T-cell (primary cell): ENCODE results near the gene GRIN2A. TPM values are rescaled to one million over a fixed set of nuclear protein-coding genes. Genes with fewer than 3 reads are reported as not detected.

Experiments
- ATAC-seq, 4 experiments: fragments of 200-7000 bp in 3 of 4; fragments of 150-1000 bp in 1 of 4; cut with Tn5 transposase; replicated peaks in 1 of 4; 1 replicate in 3 of 4; 2 replicates in 1 of 4; pipeline ENCODE4 v1.10.0; 2021; ENCODE audit warnings: moderate library complexity in 3 of 4, mild to moderate bottlenecking in 2 of 4, moderate number of reproducible peaks in 1 of 4
- CTCF ChIA-PET, 2 donors: fragments of 300-600 bp; sonication (Branson Sonifier 250); formaldehyde crosslinking; loops; one replicate each; lab custom pipeline; 2022; ENCODE audit warnings: antibody characterized with exemption in 2 of 2; lab: Charles Lee
- POLR2A ChIA-PET, 2 donors: fragments of 300-600 bp; sonication (Branson Sonifier 250); formaldehyde crosslinking; loops; one replicate each; lab custom pipeline; 2022; ENCODE audit warnings: antibody characterized with exemption in 2 of 2; lab: Charles Lee
- DNase-seq, 35 experiments: peaks; one replicate each; pipeline versions ENCODE4 v3.0.0 to v3.0.0-alpha.2; 2013 to 2023
- H3K27ac ChIP-seq: one replicate; pipeline ENCODE4 v1.5.1; 2013; ENCODE audit warnings: low read length
- H3K27me3 ChIP-seq, 2 experiments: replicated peaks in 1 of 2; 1 replicate in 1 of 2; 2 replicates in 1 of 2; pipeline versions ENCODE4 v1.6.1 to v1.7.0; 2013; ENCODE audit warnings: low read length in 1 of 2, mixed read lengths in 1 of 2; ENCODE audit not compliant: control insufficient read depth in 2 of 2, insufficient read depth in 2 of 2; ENCODE audit errors: extremely low read depth in 1 of 2
- H3K36me3 ChIP-seq, 2 donors: 1 replicate in 1 of 2; 2 replicates in 1 of 2; pipeline versions ENCODE4 v1.6.1 to v1.7.0; 2013; ENCODE audit warnings: low read length in 1 of 2; ENCODE audit not compliant: control insufficient read depth in 2 of 2, insufficient read depth in 1 of 2; ENCODE audit errors: extremely low read depth in 1 of 2
- H3K4me1 ChIP-seq, 2 experiments: 1 replicate in 1 of 2; 2 replicates in 1 of 2; pipeline versions ENCODE4 v1.6.1 to v1.7.0; 2013; ENCODE audit warnings: low read length in 2 of 2, mixed read lengths in 1 of 2; ENCODE audit not compliant: insufficient read depth in 2 of 2, control insufficient read depth in 1 of 2; ENCODE audit errors: extremely low read depth in 1 of 2
- H3K4me3 ChIP-seq, 2 donors: 1 replicate in 1 of 2; 2 replicates in 1 of 2; pipeline versions ENCODE4 v1.5.1 to v1.7.0; 2013; ENCODE audit warnings: mild to moderate bottlenecking in 2 of 2, low read length in 1 of 2, moderate library complexity in 1 of 2; ENCODE audit not compliant: control insufficient read depth in 1 of 2; ENCODE audit errors: extremely low read depth in 1 of 2
- H3K9me3 ChIP-seq: 2 replicates; pipeline ENCODE4 v1.7.0; 2013
- H3K27ac Mint-ChIP-seq, 2 donors: one replicate each; pipeline ENCODE4 v1.8.0; 2020 to 2021; ENCODE audit warnings: mild to moderate bottlenecking in 2 of 2, mixed read lengths in 2 of 2
- H3K27me3 Mint-ChIP-seq, 2 donors: one replicate each; pipeline ENCODE4 v1.8.0; 2021 to 2022; ENCODE audit warnings: mixed read lengths in 2 of 2
- H3K36me3 Mint-ChIP-seq: one replicate; pipeline ENCODE4 v1.8.0; 2021; ENCODE audit warnings: mixed read lengths
- H3K4me1 Mint-ChIP-seq, 3 donors: one replicate each; pipeline ENCODE4 v1.8.0; 2020 to 2022; ENCODE audit warnings: mixed read lengths in 3 of 3, mild to moderate bottlenecking in 1 of 3
- H3K4me3 Mint-ChIP-seq, 3 donors: one replicate each; pipeline ENCODE4 v1.8.0; 2020 to 2022; ENCODE audit warnings: mild to moderate bottlenecking in 3 of 3, mixed read lengths in 3 of 3, moderate library complexity in 3 of 3
- H3K9me3 Mint-ChIP-seq, 3 donors: one replicate each; pipeline ENCODE4 v1.8.0; 2020 to 2022; ENCODE audit warnings: mixed read lengths in 3 of 3
- WGBS: methylation state at CpG from one replicate; pipeline ENCODE4 v1.1.5; 2013; ENCODE audit warnings: missing lambda C conversion rate; ENCODE audit not compliant: insufficient coverage; 5-methylcytosine and 5-hydroxymethylcytosine counted together
- total RNA-seq, 35 experiments: library from RNA in 6 of 35; stranded (reverse) in 6 of 35; fragments of 120-200 nt in 1 of 35; gene quantifications; one replicate each; pipeline versions ENCODE4 v1.2.1 to v1.2.4 and lab custom pipeline; 2013 to 2026

The GRIN2A gene
- total RNA-seq, 5 donors from 2014 or later (not counting 1 experiment from before 2014, with no cell fraction given) = 0.03 TPM; not detected in 4

DNA sequence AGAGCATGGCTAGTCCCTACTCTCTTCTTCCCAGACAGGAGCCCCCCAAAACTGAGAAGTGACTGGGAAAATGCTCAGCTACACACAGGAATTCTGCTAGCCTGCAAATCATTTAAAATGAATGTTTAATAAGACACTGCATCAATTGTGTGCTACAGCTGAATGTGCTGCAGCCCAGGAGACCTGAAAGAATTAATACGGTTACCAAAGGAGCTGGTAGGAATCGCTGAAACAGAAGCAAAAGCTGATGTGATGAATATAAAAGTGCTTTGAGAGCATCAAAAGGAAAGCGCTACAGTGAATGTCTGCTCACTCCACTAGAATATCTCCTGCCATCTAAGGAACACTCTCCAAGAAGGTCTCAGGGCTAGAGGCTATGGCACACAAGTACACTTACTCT lies 3.7 kb downstream of the GRIN2A start:
- DNase-seq = no peak
- no peaks in the 10 kb centered on the region for H3K36me3 ChIP-seq
- Mint-ChIP-seq H3K27ac (no peak overlapping the region), H3K4me1 (peaks cover 6 to 13% (median 7%) of the 10 kb centered on the region in 3 donors), H3K27me3 (peaks cover 29 to 47% of the 10 kb centered on the region in 2 donors), H3K9me3 (no peaks in the 10 kb centered on the region), H3K36me3 (no peaks in the 10 kb centered on the region), H3K4me3 (no peak overlapping the region)
- H3K9me3 ChIP-seq = no peaks in the 10 kb centered on the region
- H3K27ac ChIP-seq = no peak overlapping the region
- no peak for ATAC-seq
- CTCF ChIA-PET = no interaction called here
- H3K27me3 ChIP-seq = peaks cover 6 to 39% of the 10 kb centered on the region in 2 experiments
- H3K4me1 ChIP-seq = peaks cover 0 to 15% of the 10 kb centered on the region in 2 experiments
- no peak overlapping the region for H3K4me3 ChIP-seq
- POLR2A ChIA-PET = no interaction called here
- no CpG with 5 or more reads among the region's 3 CpGs for WGBS

DNA sequence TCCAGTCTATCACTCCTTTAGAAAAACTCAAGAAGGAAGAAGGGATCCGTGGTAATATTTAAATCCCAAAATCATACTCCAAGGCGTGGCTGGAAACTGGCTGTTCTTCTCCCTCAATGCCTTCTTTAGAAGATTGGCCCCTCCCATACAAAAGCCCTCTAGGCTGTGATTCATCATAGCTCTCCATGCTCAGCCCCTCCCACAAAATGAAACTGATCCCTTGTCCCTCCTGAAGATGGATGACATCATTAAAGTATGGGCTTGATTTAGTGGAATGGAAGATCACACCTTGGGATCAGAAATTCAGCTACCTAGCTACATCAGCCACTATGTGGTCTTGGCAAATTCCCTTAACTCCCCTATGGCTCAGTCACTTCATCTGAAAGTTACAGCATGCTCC lies 4.1 kb downstream of the GRIN2A start:
- Mint-ChIP-seq H3K27me3 (peaks cover 30 to 44% of the 10 kb centered on the region in 2 donors), H3K4me1 (peaks cover 5 to 12% (median 6%) of the 10 kb centered on the region in 3 donors), H3K27ac (no peak overlapping the region), H3K4me3 (no peak overlapping the region), H3K9me3 (no peaks in the 10 kb centered on the region), H3K36me3 (no peaks in the 10 kb centered on the region)
- Histone ChIP-seq H3K4me3 (no peak overlapping the region), H3K9me3 (no peaks in the 10 kb centered on the region), H3K4me1 (peaks cover 0 to 15% of the 10 kb centered on the region in 2 experiments), H3K27me3 (peaks cover 5 to 34% of the 10 kb centered on the region in 2 experiments), H3K27ac (no peak overlapping the region), H3K36me3 (no peaks in the 10 kb centered on the region)
- no CpG with 5 or more reads among the region's 2 CpGs for WGBS
- DNase-seq = no peak
- ATAC-seq = no peak
- ChIA-PET POLR2A (no interaction called here), CTCF (no interaction called here)

DNA sequence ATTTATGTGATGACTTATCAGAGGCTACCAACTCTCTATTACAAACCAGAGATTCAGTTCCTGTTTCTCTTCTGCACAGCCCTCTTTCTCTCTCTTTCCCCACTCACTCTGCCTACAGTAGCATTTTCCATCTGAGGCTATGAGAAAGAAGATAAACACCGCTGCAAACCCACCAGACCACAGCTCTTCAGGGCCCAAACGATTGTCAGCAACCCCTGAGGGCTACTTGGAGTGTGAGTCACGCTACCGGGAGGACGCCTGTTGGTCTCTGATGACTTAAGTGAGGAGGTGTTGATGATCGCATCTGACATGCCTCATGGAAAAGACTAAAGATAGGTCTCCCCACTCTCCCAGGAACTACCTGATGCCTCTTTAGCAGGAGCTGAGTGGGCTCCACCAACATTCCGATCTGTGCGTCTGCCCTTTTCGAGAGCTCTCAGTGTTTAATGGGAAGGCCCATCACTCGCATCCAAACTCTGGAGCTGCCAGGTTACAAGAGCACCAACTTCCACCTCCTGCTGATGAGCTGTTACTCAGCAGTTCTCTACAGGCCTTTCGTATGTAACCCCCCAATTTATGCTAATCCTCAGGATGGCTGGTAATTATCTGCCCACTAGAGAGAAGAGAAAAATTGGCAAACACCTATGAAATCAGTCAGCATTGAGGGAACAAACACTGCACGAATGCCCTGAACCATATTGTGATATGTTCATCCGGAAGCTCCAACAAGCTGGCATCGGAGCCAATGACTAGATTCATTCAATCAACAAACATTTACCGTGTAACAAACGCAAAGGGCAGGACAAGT lies 9.2 kb downstream of the GRIN2A start:
- Mint-ChIP-seq H3K4me1 (no peaks in the 10 kb centered on the region), H3K9me3 (peaks cover 0 to 6% (median 4%) of the 10 kb centered on the region in 3 donors), H3K27me3 (peaks cover 14 to 15% of the 10 kb centered on the region in 2 donors), H3K36me3 (no peaks in the 10 kb centered on the region), H3K4me3 (no peak overlapping the region), H3K27ac (no peak overlapping the region)
- Histone ChIP-seq H3K4me3 (no peak overlapping the region), H3K36me3 (no peaks in the 10 kb centered on the region), H3K4me1 (no peaks in the 10 kb centered on the region), H3K27ac (no peak overlapping the region), H3K27me3 (peaks cover 2 to 4% of the 10 kb centered on the region in 2 experiments), H3K9me3 (no peaks in the 10 kb centered on the region)
- CTCF ChIA-PET = no interaction called here
- POLR2A ChIA-PET = interaction anchor here in 1 of 2 donors (0.6 kb wide), 1 partner anchor 516 kb away, joined by 7 read pairs; no protein-coding TSS in a partner anchor
- DNase-seq (no peak), ATAC-seq (no peak)
- 84% methylated on average over 4 of the region's 16 CpGs for WGBS

DNA sequence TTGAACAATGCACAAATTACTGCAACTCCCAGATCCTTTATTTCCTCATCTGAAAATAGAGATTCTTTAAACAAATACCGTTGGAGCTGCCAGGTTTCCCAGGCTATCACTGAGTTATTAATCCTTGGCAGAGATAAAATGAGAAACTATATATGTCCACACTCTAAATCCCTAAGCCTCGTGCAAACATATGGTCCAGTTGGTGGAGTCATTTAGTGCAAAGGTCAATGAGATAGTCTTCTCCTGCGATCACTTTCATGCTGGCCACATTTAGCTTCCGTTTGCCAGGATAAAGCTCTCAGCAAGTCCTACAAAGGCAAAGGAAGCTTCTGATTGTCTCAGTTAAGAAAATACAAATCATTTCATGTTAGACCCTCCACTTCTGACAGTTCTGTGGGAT lies 11.0 kb downstream of the GRIN2A start:
- Mint-ChIP-seq H3K9me3 (peaks cover 0 to 6% (median 4%) of the 10 kb centered on the region in 3 donors), H3K4me3 (no peak overlapping the region), H3K27ac (no peak overlapping the region), H3K4me1 (no peaks in the 10 kb centered on the region), H3K36me3 (no peaks in the 10 kb centered on the region), H3K27me3 (peaks cover 8 to 12% of the 10 kb centered on the region in 2 donors)
- WGBS = 71% methylated on average over 3 of the region's 4 CpGs
- ChIA-PET CTCF (no interaction called here), POLR2A (no interaction called here)
- Histone ChIP-seq H3K4me3 (no peak overlapping the region), H3K27ac (no peak overlapping the region), H3K9me3 (no peaks in the 10 kb centered on the region), H3K36me3 (no peaks in the 10 kb centered on the region), H3K27me3 (peaks cover 2 to 5% of the 10 kb centered on the region in 2 experiments), H3K4me1 (no peaks in the 10 kb centered on the region)
- no peak for ATAC-seq
- DNase-seq = no peak

DNA sequence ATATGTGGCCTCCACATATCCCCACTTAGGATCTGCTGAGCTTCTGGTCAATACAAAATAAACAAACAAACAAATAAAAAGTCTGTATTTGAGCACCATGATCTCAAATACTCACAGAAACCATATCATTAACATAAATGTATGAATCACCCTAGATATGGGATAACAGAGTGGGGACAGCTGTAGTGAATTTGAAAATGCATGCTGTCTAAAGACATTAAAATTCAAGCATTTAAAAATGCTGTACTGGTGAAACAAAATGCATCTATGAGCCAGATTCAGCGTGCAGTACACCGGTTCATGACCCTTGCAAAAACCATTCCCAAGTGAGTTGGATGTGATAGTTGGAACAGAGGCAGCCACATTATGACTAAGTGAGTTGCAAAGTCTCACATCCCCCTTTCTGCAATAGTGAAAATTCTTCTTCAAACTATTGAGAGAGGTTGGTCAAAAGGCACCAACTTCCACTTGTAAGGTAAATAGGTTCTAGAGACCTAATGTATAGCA lies 12.3 kb downstream of the GRIN2A start:
- no peak overlapping the region for H3K27ac Mint-ChIP-seq
- H3K27me3 ChIP-seq = peaks cover 0 to 6% of the 10 kb centered on the region in 2 experiments
- H3K9me3 ChIP-seq = no peaks in the 10 kb centered on the region
- no peaks in the 10 kb centered on the region for H3K4me1 Mint-ChIP-seq
- DNase-seq (no peak), ATAC-seq (no peak)
- WGBS = no CpG with 5 or more reads among the region's 2 CpGs
- ChIA-PET POLR2A (no interaction called here), CTCF (no interaction called here)
- no peaks in the 10 kb centered on the region for H3K36me3 ChIP-seq
- H3K9me3 Mint-ChIP-seq = peaks cover 0 to 6% (median 4%) of the 10 kb centered on the region in 3 donors
- no peaks in the 10 kb centered on the region for H3K4me1 ChIP-seq
- no peaks in the 10 kb centered on the region for H3K36me3 Mint-ChIP-seq
- H3K4me3 Mint-ChIP-seq = no peak overlapping the region
- no peak overlapping the region for H3K27ac ChIP-seq
- peaks cover 8 to 16% of the 10 kb centered on the region in 2 donors for H3K27me3 Mint-ChIP-seq
- H3K4me3 ChIP-seq = no peak overlapping the region

DNA sequence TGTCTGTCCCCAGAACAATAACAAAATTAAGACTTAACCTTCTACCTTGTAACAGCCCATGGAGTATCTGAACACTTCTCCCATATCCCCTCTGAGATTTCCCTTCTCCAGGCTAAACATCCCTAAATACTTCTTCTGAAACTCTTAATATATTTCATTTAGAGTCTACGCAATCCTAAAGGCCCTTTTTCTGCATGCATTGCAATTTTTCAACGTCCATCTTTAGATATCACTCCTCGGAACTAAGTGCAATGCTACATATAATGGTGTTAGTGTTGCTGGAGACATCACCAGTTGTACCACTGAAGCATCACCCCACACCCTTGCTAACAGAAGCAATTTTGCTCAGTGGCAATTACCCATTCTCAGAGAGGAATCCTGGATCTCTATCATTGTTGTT lies 13.2 kb downstream of the GRIN2A start:
- CTCF ChIA-PET = no interaction called here
- WGBS = no CpG with 5 or more reads among the region's 3 CpGs
- H3K9me3 Mint-ChIP-seq = peaks cover 0 to 6% (median 4%) of the 10 kb centered on the region in 3 donors

More for the DNA sequence above, 13.2 kb downstream of the GRIN2A start:
- Mint-ChIP-seq H3K27ac (no peak overlapping the region), H3K4me1 (no peaks in the 10 kb centered on the region), H3K27me3 (peaks cover 10 to 19% of the 10 kb centered on the region in 2 donors), H3K36me3 (no peaks in the 10 kb centered on the region), H3K4me3 (no peak overlapping the region)
- Histone ChIP-seq H3K4me1 (no peaks in the 10 kb centered on the region), H3K9me3 (no peaks in the 10 kb centered on the region), H3K27me3 (peaks cover 2 to 8% of the 10 kb centered on the region in 2 experiments), H3K4me3 (no peak overlapping the region), H3K27ac (no peak overlapping the region), H3K36me3 (no peaks in the 10 kb centered on the region)
- no peak for ATAC-seq
- POLR2A ChIA-PET = no interaction called here
- no peak for DNase-seq
